ENCODE results near the gene NDRG2.

- no peak for TF ChIP-seq ZNF274 (IDR thresholded peaks at IDR 0.05; ENCODE audit: low read depth, low read length)
- TF ChIP-seq SUZ12 (IDR thresholded peaks at IDR 0.05; ENCODE audit: extremely low read depth, insufficient read depth, insufficient read length) = no peak
- TF ChIP-seq YY1 (IDR thresholded peaks at IDR 0.05; ENCODE audit: insufficient read depth, insufficient read length) = no peak
These were observed 9.8 kb upstream of the NDRG2 start, which contains the start of gene RNASE13 for GRCh38 chr14:21034707-21035106.

Measured in NT2/D1 (cell line).